ENCODE measurements around the gene ZNF766.
"Not testable (repeated sequence)": the region's sequence is repeated elsewhere in the genome, so short reads cannot be mapped to it uniquely, and the experiment has no call there.

The ZNF766 gene

GRCh38 chr19:52237771-52238400, 31.5 kb upstream of the ZNF766 start:
- Histone ChIP-seq H3K9ac (ENCODE audit: low read depth, low read length) (no peak overlapping the region), H3K9me3 (ENCODE audit: control insufficient read depth, insufficient read depth, low read length) (no peaks in the 10 kb centered on the region), H3K36me3 (ENCODE audit: insufficient read depth, low read length) (no peaks in the 10 kb centered on the region), H3K4me1 (ENCODE audit: insufficient read depth, low read length) (no peaks in the 10 kb centered on the region)

- H3K4me1 ChIP-seq (ENCODE audit: insufficient read depth, low read length): no peaks in the 10 kb centered on the region
- no peak overlapping the region for H3K9ac ChIP-seq (ENCODE audit: low read depth, low read length)
- H3K36me3 ChIP-seq (ENCODE audit: insufficient read depth, low read length): no peaks in the 10 kb centered on the region
- no peaks in the 10 kb centered on the region for H3K9me3 ChIP-seq (ENCODE audit: control insufficient read depth, insufficient read depth, low read length)
These were observed 25.4 kb upstream of the ZNF766 start for GRCh38 chr19:52244021-52244420.

- Histone ChIP-seq H3K9me3 (ENCODE audit: control insufficient read depth, insufficient read depth, low read length) (no peaks in the 10 kb centered on the region), H3K4me1 (ENCODE audit: insufficient read depth, low read length) (no peaks in the 10 kb centered on the region), H3K36me3 (ENCODE audit: insufficient read depth, low read length) (no peaks in the 10 kb centered on the region), H3K9ac (ENCODE audit: low read depth, low read length) (no peak overlapping the region)
These were observed 21.1 kb upstream of the ZNF766 start for GRCh38 chr19:52248241-52248640.

GRCh38 chr19:52258426-52258825, 11.0 kb upstream of the ZNF766 start:
- no peaks in the 10 kb centered on the region for H3K36me3 ChIP-seq (ENCODE audit: insufficient read depth, low read length)
- H3K9ac ChIP-seq (ENCODE audit: low read depth, low read length): no peak overlapping the region
- no peaks in the 10 kb centered on the region; the same call in 1 of the 2 replicates for H3K9me3 ChIP-seq (ENCODE audit: control insufficient read depth, insufficient read depth, low read length)
- H3K4me1 ChIP-seq (ENCODE audit: insufficient read depth, low read length): no peaks in the 10 kb centered on the region

- not testable (repeated sequence) for H3K9me3 ChIP-seq (ENCODE audit: control insufficient read depth, insufficient read depth, low read length); H3K4me1 ChIP-seq (ENCODE audit: insufficient read depth, low read length); H3K36me3 ChIP-seq (ENCODE audit: insufficient read depth, low read length); H3K9ac ChIP-seq (ENCODE audit: low read depth, low read length)
These were observed 3.8 kb upstream of the ZNF766 start for GRCh38 chr19:52265556-52265955.

GRCh38 chr19:52270266-52270885, 989 bp downstream of the ZNF766 start:
- H3K4me1 ChIP-seq (ENCODE audit: insufficient read depth, low read length): no peaks in the 10 kb centered on the region; the same call in 1 of the 2 replicates
- H3K9me3 ChIP-seq (ENCODE audit: control insufficient read depth, insufficient read depth, low read length): peaks cover 3% of the 10 kb centered on the region; the same call in 1 of the 2 replicates
- H3K9ac ChIP-seq (ENCODE audit: low read depth, low read length): peak overlapping the region; percentile 99
- H3K36me3 ChIP-seq (ENCODE audit: insufficient read depth, low read length): peaks cover 15% of the 10 kb centered on the region

- Histone ChIP-seq H3K9me3 (ENCODE audit: control insufficient read depth, insufficient read depth, low read length) (no peaks in the 10 kb centered on the region; the same call in 1 of the 2 replicates), H3K9ac (ENCODE audit: low read depth, low read length) (no peak overlapping the region), H3K4me1 (ENCODE audit: insufficient read depth, low read length) (no peaks in the 10 kb centered on the region; the same call in 1 of the 2 replicates), H3K36me3 (ENCODE audit: insufficient read depth, low read length) (peaks cover 15% of the 10 kb centered on the region)
These were observed 3.9 kb downstream of the ZNF766 start for GRCh38 chr19:52273301-52273700.

- H3K9me3 ChIP-seq (ENCODE audit: control insufficient read depth, insufficient read depth, low read length): no peaks in the 10 kb centered on the region; the same call in 1 of the 2 replicates
- peaks cover 15% of the 10 kb centered on the region for H3K36me3 ChIP-seq (ENCODE audit: insufficient read depth, low read length)
- H3K4me1 ChIP-seq (ENCODE audit: insufficient read depth, low read length): no peaks in the 10 kb centered on the region
- no peak overlapping the region for H3K9ac ChIP-seq (ENCODE audit: low read depth, low read length)
These were observed 4.8 kb downstream of the ZNF766 start for GRCh38 chr19:52274191-52274590.

GRCh38 chr19:52275988-52276387, 6.6 kb downstream of the ZNF766 start:
- Histone ChIP-seq H3K36me3 (ENCODE audit: insufficient read depth, low read length) (peaks cover 15% of the 10 kb centered on the region), H3K9ac (ENCODE audit: low read depth, low read length) (no peak overlapping the region), H3K9me3 (ENCODE audit: control insufficient read depth, insufficient read depth, low read length) (no peaks in the 10 kb centered on the region; the same call in 1 of the 2 replicates), H3K4me1 (ENCODE audit: insufficient read depth, low read length) (no peaks in the 10 kb centered on the region)

- peaks cover 15% of the 10 kb centered on the region for H3K36me3 ChIP-seq (ENCODE audit: insufficient read depth, low read length)
- no peaks in the 10 kb centered on the region for H3K4me1 ChIP-seq (ENCODE audit: insufficient read depth, low read length)
- H3K9me3 ChIP-seq (ENCODE audit: control insufficient read depth, insufficient read depth, low read length): no peaks in the 10 kb centered on the region
- H3K9ac ChIP-seq (ENCODE audit: low read depth, low read length): no peak overlapping the region
These were observed 8.1 kb downstream of the ZNF766 start for GRCh38 chr19:52277471-52277870.

GRCh38 chr19:52286256-52286655, 16.9 kb downstream of the ZNF766 start:
- H3K4me1 ChIP-seq (ENCODE audit: insufficient read depth, low read length): no peaks in the 10 kb centered on the region
- H3K9ac ChIP-seq (ENCODE audit: low read depth, low read length): no peak overlapping the region
- H3K9me3 ChIP-seq (ENCODE audit: control insufficient read depth, insufficient read depth, low read length): no peaks in the 10 kb centered on the region
- peaks cover 25% of the 10 kb centered on the region for H3K36me3 ChIP-seq (ENCODE audit: insufficient read depth, low read length)

- no peaks in the 10 kb centered on the region for H3K4me1 ChIP-seq (ENCODE audit: insufficient read depth, low read length)
- H3K9me3 ChIP-seq (ENCODE audit: control insufficient read depth, insufficient read depth, low read length): no peaks in the 10 kb centered on the region
- H3K9ac ChIP-seq (ENCODE audit: low read depth, low read length): no peak overlapping the region
- H3K36me3 ChIP-seq (ENCODE audit: insufficient read depth, low read length): peaks cover 12% of the 10 kb centered on the region
These were observed 22.4 kb downstream of the ZNF766 start for GRCh38 chr19:52291781-52292180.

- not testable (repeated sequence) for H3K4me1 ChIP-seq (ENCODE audit: insufficient read depth, low read length); H3K9ac ChIP-seq (ENCODE audit: low read depth, low read length); H3K9me3 ChIP-seq (ENCODE audit: control insufficient read depth, insufficient read depth, low read length)
- H3K36me3 ChIP-seq (ENCODE audit: insufficient read depth, low read length): peaks cover 12% of the 10 kb centered on the region
These were observed 23.6 kb downstream of the ZNF766 start for GRCh38 chr19:52292946-52293345.

- Histone ChIP-seq H3K4me1 (ENCODE audit: insufficient read depth, low read length) (no peaks in the 10 kb centered on the region), H3K36me3 (ENCODE audit: insufficient read depth, low read length) (peaks cover 11% of the 10 kb centered on the region), H3K9me3 (ENCODE audit: control insufficient read depth, insufficient read depth, low read length) (peaks cover 9% of the 10 kb centered on the region), H3K9ac (ENCODE audit: low read depth, low read length) (peak overlapping the region; percentile 35; the same call in 1 of the 2 replicates)
These were observed 27.0 kb downstream of the ZNF766 start for GRCh38 chr19:52296400-52296772.
